Spinal cord (tissue), 10 donors: ENCODE results near the gene FAM151A. TPM values are rescaled to one million over a fixed set of nuclear protein-coding genes. Genes with fewer than 3 reads are reported as not detected.

Experiments
- DNase-seq, 6 donors: peaks; one replicate each; pipeline versions ENCODE4 v3.0.0 to v3.0.0-alpha.2; 2013 to 2015; ENCODE audit warnings: low spot score in 6 of 6, low read depth in 4 of 6
- H3K27ac ChIP-seq: one replicate; pipeline ENCODE4 v1.5.1; 2013; ENCODE audit warnings: low read depth, low read length, control low read depth
- H3K27me3 ChIP-seq: one replicate; pipeline ENCODE4 v1.6.1; 2013; ENCODE audit warnings: low read length; ENCODE audit not compliant: control insufficient read depth, insufficient read depth
- H3K36me3 ChIP-seq: one replicate; pipeline ENCODE4 v1.6.1; 2013; ENCODE audit warnings: low read length; ENCODE audit not compliant: control insufficient read depth, insufficient read depth
- H3K4me1 ChIP-seq: one replicate; pipeline ENCODE4 v1.6.1; 2013; ENCODE audit warnings: low read length; ENCODE audit not compliant: control insufficient read depth, insufficient read depth
- H3K4me3 ChIP-seq: one replicate; pipeline ENCODE4 v1.5.1; 2013; ENCODE audit warnings: low read depth, low read length, control low read depth
- H3K9me3 ChIP-seq: one replicate; pipeline ENCODE4 v1.6.1; 2013; ENCODE audit warnings: low read length; ENCODE audit not compliant: control insufficient read depth, insufficient read depth
- WGBS: methylation state at CpG from one replicate; pipeline ENCODE4 v1.1.5; 2013; ENCODE audit warnings: missing lambda C conversion rate; ENCODE audit not compliant: insufficient coverage; 5-methylcytosine and 5-hydroxymethylcytosine counted together
- polyA plus RNA-seq, 2 donors: library from polyadenylated mRNA; unstranded; fragments of 120-200 nt; gene quantifications; one replicate each; pipeline ENCODE4 v1.2.1, GENCODE V29; 2013; ENCODE audit not compliant: insufficient read length in 2 of 2
- total RNA-seq, 2 donors: library from RNA; depleted of rRNA in 1 of 2; stranded (reverse); fragments of 120-200 nt in 1 of 2; fragments of >200 nt in 1 of 2; gene quantifications; one replicate each; pipeline versions ENCODE4 v1.2.3 to v1.2.4, GENCODE V29; 2013 to 2014
- donor health status: healthy.

Gene FAM151A
- total and polyA plus RNA-seq, 4 donors, result 0.22 to 0.98 TPM; not detected in 2

GRCh38 chr1:54571803-54572541 lies 51.4 kb downstream of the FAM151A start:
- Histone ChIP-seq H3K4me3 (no peak overlapping the region), H3K27me3 (no peaks in the 10 kb centered on the region), H3K36me3 (no peaks in the 10 kb centered on the region), H3K27ac (peak overlapping the region; percentile 57), H3K4me1 (peaks cover 21% of the 10 kb centered on the region), H3K9me3 (no peaks in the 10 kb centered on the region)
- 17% methylated on average over 6 of the region's 8 CpGs for WGBS
- peak in 2 of 6 donors; percentile 28 to 34 for DNase-seq

GRCh38 chr1:54571326-54571725 lies 52.0 kb downstream of the FAM151A start:
- DNase-seq, result peak in 1 of 6 donors; percentile 20
- Histone ChIP-seq H3K27ac (peak overlapping the region; percentile 57), H3K4me3 (no peak overlapping the region), H3K27me3 (no peaks in the 10 kb centered on the region), H3K4me1 (peaks cover 21% of the 10 kb centered on the region), H3K36me3 (no peaks in the 10 kb centered on the region), H3K9me3 (no peaks in the 10 kb centered on the region)
- WGBS, result 53% methylated on average over 2 of the region's 3 CpGs

GRCh38 chr1:54570161-54570560 lies 53.2 kb downstream of the FAM151A start:
- H3K4me3 ChIP-seq, result no peak overlapping the region
- H3K4me1 ChIP-seq, result peaks cover 30% of the 10 kb centered on the region
- H3K9me3 ChIP-seq, result no peaks in the 10 kb centered on the region
- no peak for DNase-seq
- no peak overlapping the region for H3K27ac ChIP-seq
- WGBS, result 100% methylated on average over 1 of the region's 5 CpGs
- H3K36me3 ChIP-seq, result no peaks in the 10 kb centered on the region
- H3K27me3 ChIP-seq, result no peaks in the 10 kb centered on the region

- peak overlapping the region; percentile 33 for H3K27ac ChIP-seq
- WGBS, result 36% methylated on average over 3 of the region's 4 CpGs
- no peaks in the 10 kb centered on the region for H3K9me3 ChIP-seq
- no peak for DNase-seq
- H3K27me3 ChIP-seq, result no peaks in the 10 kb centered on the region
- H3K4me3 ChIP-seq, result no peak overlapping the region
- peaks cover 33% of the 10 kb centered on the region for H3K4me1 ChIP-seq
- H3K36me3 ChIP-seq, result no peaks in the 10 kb centered on the region
Measured at GRCh38 chr1:54569339-54569738, 54.0 kb downstream of the FAM151A start.

- H3K27ac ChIP-seq, result no peak overlapping the region
- no peak overlapping the region for H3K4me3 ChIP-seq
- no peaks in the 10 kb centered on the region for H3K27me3 ChIP-seq
- no peaks in the 10 kb centered on the region for H3K9me3 ChIP-seq
- WGBS, result 86% methylated on average over 4 of the region's 5 CpGs
- peaks cover 33% of the 10 kb centered on the region for H3K4me1 ChIP-seq
- no peak for DNase-seq
- H3K36me3 ChIP-seq, result no peaks in the 10 kb centered on the region
Measured at GRCh38 chr1:54567961-54568360, 55.4 kb downstream of the FAM151A start.

- Histone ChIP-seq H3K27ac (no peak overlapping the region), H3K27me3 (no peaks in the 10 kb centered on the region), H3K4me3 (no peak overlapping the region), H3K4me1 (peaks cover 22% of the 10 kb centered on the region), H3K36me3 (no peaks in the 10 kb centered on the region), H3K9me3 (no peaks in the 10 kb centered on the region)
- WGBS, result 92% methylated on average over 3 of the region's 5 CpGs
- DNase-seq, result no peak
Measured at GRCh38 chr1:54566438-54567141, 56.7 kb downstream of the FAM151A start.

- WGBS, result 88% methylated on average over 4 of the region's 4 CpGs
- Histone ChIP-seq H3K4me1 (peaks cover 15% of the 10 kb centered on the region), H3K36me3 (no peaks in the 10 kb centered on the region), H3K4me3 (no peak overlapping the region), H3K27ac (no peak overlapping the region), H3K9me3 (no peaks in the 10 kb centered on the region), H3K27me3 (no peaks in the 10 kb centered on the region)
- DNase-seq, result no peak
Measured at GRCh38 chr1:54565113-54565501, 58.2 kb downstream of the FAM151A start.

- Histone ChIP-seq H3K27ac (no peak overlapping the region), H3K4me3 (no peak overlapping the region), H3K27me3 (no peaks in the 10 kb centered on the region), H3K36me3 (no peaks in the 10 kb centered on the region), H3K4me1 (peaks cover 19% of the 10 kb centered on the region), H3K9me3 (no peaks in the 10 kb centered on the region)
- DNase-seq, result no peak
- 82% methylated on average over 8 of the region's 17 CpGs for WGBS
Measured at GRCh38 chr1:54564312-54565112, 58.8 kb downstream of the FAM151A start.

- Histone ChIP-seq H3K4me3 (no peak overlapping the region), H3K27ac (no peak overlapping the region), H3K9me3 (no peaks in the 10 kb centered on the region), H3K36me3 (no peaks in the 10 kb centered on the region), H3K4me1 (peaks cover 14% of the 10 kb centered on the region), H3K27me3 (no peaks in the 10 kb centered on the region)
- 97% methylated on average over 3 of the region's 3 CpGs for WGBS
- no peak for DNase-seq
Measured at GRCh38 chr1:54559771-54560231, 63.5 kb downstream of the FAM151A start.
